G401.6 (cell line): ENCODE measurements around the gene OSGEP.

Experiments
- FAIRE-seq: peaks from 2 replicates; lab custom pipeline; 2012; peaks lifted over from hg19 to GRCh38; lab: Jason Lieb, UNC

OSGEP gene

GRCh38 chr14:20429801-20430669 is 24.6 kb downstream of the OSGEP start:
- FAIRE-seq = no peak

DNA sequence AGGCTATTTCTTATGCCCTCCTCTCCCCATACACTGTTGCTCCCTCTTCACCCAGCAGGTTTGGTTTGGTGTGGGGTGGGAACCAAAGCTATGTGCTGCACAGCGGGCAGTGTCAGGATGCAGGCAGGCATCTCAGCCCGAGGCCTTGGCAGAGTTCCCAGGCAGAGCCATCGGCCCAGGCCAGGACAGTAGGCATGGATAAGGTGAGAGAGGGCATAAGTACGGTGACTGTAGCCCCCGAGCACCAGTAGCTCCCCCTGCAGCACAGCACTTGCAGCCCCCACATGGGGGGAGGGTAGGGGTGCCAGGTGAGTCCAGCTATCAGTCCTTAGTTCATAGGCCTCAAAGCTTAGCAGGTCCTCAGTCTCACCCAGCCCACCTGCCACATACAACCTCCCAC is 25.8 kb downstream of the OSGEP start:
- FAIRE-seq = no peak

DNA sequence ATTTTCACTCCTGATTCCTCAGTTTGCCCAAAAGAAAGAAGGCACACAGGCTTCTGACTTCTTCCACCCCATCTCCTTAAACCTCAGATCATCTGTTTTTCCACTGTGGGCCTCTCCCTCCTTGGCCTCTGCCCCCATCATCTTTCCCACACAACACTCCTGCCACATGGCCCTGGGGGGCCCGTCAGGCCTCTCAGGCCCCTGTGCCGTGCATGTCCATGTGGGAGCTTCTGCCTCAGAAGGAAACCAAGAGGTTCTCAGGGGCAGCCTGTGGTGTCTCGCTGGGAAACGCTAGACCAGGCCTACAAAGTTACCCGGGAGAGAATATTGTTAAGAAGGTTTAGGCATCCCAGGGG is 26.6 kb downstream of the OSGEP start:
- FAIRE-seq = no peak

GRCh38 chr14:20427231-20428009 is 27.2 kb downstream of the OSGEP start:
- no peak for FAIRE-seq

DNA sequence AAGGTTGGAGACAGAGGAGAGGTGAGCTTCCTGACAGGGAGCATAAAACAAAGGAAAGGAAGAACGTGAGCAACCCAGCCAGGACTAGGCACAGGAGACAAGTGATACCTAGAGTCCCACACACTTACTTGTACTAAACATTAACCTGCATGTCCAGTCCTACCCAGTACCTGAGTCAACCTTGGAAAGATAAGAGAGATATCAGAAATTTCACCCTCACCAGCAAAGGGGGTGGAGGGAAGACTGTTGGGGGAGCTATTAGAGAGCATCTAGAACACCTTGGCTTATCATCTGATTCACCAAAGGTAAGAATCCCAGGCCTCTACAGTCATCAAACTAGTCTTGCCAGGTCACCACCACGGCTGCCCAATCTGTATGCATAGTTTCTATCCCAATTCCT is 29.8 kb downstream of the OSGEP start:
- FAIRE-seq = no peak

DNA sequence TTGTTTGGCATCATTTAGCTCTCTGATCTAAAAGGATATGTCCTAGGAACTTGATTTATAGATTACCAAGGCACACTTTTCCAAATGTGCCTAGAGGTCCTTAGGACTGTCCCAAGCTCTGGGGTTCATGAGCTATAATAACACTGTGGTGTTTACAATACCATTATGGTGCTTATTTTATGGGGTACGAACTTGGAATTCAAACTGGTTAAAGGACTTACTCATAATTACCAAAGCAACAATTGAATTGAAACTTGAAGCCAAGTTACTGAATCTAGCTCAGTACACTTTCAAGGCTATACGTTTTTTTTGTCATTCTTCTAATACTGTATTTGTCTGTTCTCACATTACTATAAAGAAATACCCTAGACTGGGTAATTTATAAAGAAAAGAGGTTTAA is 31.7 kb downstream of the OSGEP start:
- FAIRE-seq = no peak

DNA sequence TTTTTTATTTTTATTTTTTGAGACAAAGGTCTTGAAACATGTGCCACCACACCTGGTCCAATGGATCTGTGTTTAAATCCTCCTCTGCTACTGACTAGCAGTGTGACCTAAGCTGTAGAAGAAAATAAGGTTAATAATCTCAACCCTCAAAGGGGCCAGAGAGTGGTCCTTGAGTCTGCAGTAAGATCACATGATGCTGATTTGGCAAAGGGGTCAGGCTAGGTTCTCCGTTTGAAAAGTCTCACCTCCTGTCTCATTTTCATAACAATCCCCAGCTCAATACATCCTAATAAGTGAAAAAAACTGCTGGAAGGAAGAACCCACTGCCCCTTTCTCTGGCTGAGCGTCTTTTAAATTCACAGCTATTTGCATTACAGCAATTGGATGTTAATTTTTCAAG is 33.3 kb downstream of the OSGEP start:
- no peak for FAIRE-seq

DNA sequence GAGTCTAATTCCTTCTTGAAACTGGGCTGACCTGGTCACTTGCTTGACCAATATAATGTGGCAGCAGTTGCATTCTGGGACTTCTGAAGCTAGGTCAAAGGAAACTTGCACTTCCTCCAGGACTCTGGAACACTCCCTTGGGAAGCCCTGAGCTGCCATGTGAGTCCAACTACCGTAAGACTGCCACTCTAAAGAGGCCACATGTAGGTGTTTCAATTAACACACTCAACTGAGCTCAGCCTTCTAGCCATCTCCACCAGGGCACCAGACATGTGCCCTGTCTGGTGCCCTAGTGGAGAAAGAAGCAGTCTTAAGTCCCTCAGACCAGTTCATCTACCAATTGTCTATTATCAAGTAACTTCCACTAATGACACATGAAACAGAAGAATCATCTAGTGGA is 35.2 kb downstream of the OSGEP start:
- no peak for FAIRE-seq

DNA sequence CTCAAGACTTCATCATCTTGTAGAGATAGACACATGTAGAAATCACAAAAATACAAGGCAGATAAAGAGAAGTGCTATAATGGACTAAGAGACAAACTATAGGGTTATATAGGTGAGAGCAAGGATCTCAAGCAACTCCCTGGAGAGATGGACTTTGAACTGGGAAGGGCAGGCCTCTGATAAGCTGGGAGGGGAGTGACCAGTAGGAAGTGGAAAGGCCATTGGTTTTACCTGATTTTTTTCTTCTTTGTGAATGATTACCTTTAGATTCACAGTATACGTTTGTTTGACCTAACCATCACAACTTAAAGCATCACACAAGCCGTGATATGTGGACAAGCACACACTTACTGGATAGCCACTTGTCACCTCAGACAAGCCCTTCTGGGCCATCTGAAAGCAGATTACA is 36.1 kb downstream of the OSGEP start:
- FAIRE-seq = no peak

- no peak for FAIRE-seq
Measured at GRCh38 chr14:20417250-20418186, 37.1 kb downstream of the OSGEP start.

DNA sequence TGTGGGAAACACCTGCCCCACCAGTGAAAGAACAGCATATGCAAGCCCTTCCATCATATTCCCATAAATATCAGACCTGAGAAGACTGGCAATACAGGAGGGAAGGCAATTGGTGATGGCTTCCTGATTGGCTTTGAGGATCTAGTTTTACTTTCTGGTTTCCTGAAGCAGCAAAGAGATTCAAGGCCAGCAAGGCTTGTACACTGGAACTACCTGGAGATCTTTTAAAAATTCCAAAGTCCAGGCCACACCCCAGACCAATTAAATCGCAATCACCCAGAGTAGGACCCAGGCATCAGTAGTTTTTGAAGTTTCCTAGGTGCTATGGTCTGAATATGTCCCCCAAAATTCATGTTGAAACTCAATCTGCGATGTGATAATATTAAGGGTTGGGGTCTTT is 38.4 kb downstream of the OSGEP start:
- no peak for FAIRE-seq

GRCh38 chr14:20415782-20416206 is 38.8 kb downstream of the OSGEP start:
- FAIRE-seq = peak; percentile 83

- no peak for FAIRE-seq
Measured at GRCh38 chr14:20413744-20414082, 40.9 kb downstream of the OSGEP start.

GRCh38 chr14:20412876-20413743 is 41.5 kb downstream of the OSGEP start, which contains the start of gene TEP1:
TSS of gene TEP1 (minus strand) at chr14:20413501. CDS start at chr14:20408439, 5,062 bp downstream.
- FAIRE-seq = no peak

GRCh38 chr14:20412411-20412810 is 42.2 kb downstream of the OSGEP start:
- FAIRE-seq = no peak

DNA sequence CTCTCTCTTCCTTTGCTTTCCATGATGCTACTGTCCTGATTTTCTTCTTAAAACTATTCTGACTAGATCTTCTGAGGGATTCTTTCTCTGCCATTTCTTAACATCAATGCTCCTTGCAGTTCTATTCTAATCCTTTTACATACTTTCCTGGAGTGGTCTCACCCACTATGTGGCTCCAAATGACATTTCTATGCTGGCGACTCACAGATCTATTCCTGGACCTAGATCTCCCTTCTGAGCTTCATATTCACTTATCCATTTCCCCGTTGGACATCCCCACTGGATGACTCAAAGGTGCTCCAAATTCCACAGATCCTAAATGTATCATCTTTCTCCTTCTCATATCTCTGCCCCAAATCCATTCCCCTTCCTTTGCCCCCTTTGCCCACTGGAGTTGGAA is 45.4 kb downstream of the OSGEP start:
- no peak for FAIRE-seq

GRCh38 chr14:20403521-20403920 is 51.1 kb downstream of the OSGEP start:
- FAIRE-seq = no peak

DNA sequence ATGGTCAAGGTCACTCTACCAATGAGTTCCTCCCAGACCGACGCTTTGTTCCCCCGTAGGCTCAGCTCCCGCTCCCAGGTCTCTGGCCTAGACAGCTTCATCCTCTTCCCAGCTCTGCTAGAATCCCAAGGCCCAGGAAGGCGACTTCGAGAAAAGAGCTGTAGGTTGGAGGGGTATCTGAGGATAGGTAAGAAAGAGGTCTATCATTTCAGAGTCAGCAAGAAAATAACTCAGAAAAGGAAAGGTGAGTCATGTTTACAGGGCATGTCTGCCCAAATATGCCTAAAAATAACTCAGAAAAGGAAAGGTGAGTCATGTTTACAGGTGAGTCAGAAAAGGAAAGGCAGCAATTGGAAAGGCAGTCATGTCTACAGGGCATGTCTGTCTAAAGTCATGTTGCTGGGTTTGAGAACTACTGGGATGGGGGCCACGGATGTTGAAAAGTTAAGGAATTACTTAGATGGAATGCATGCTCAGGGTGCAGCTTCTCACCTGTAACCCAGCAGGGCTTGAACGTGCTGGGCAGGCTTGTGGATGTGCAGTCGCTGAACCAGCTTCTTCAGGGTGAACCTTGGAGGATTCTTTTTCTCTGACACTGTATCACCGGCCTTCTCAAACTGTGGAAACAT is 53.5 kb downstream of the OSGEP start:
- no peak for FAIRE-seq

GRCh38 chr14:20400589-20400964 is 54.0 kb downstream of the OSGEP start:
- FAIRE-seq = no peak

- no peak for FAIRE-seq
Measured at GRCh38 chr14:20397511-20397910, 57.1 kb downstream of the OSGEP start.
